ENCODE data around the gene AMDHD2.
"Not testable (repeated sequence)": the region's sequence is repeated elsewhere in the genome, so short reads cannot be mapped to it uniquely, and the experiment has no call there.

AMDHD2 gene

DNA sequence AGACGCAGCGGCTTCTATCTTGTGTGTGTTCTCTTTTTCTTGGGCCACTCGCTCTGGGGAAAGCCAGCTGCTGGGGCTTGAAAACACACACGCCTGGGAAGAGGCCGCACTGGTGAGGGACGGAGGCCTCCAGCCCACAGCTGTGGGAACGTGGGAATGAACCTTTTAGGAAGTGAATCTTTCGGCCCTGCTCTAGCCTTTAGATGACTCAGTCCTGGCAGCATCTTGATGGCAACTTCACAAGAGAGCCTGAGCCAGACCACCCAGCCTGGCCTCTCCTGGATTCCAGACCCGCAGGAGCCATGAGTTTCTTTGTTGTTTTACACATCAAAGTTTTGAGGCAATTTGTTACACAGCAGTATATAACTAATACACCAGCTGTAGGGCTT is 15.4 kb downstream of the AMDHD2 start:
- H3K4me3 ChIP-seq (ENCODE audit: low read depth, low read length), result no peak overlapping the region
- peak; percentile 69 for DNase-seq (ENCODE audit: low read depth, low spot score)
- TF ChIP-seq CTCF (IDR thresholded peaks at IDR 0.05; ENCODE audit: low read depth, low read length), result no peak
- in situ Hi-C loops (cut with HindIII; ENCODE audit: low sequenced_read_pairs), result no loop called here

GRCh38 chr16:2537451-2538379 is 17.5 kb downstream of the AMDHD2 start, which contains the start of gene PDPK1:
Gene PDPK1 (plus strand): TSS chr16:2538021. CDS start chr16:2538113, 92 bp downstream.
- peak within 1 kb of the TSS; percentile 72 for H3K4me3 ChIP-seq (ENCODE audit: low read depth, low read length)
- in situ Hi-C loops (cut with HindIII; ENCODE audit: low sequenced_read_pairs), result no loop called here

GRCh38 chr16:2539192-2539844 is 19.1 kb downstream of the AMDHD2 start:
- H3K4me3 ChIP-seq (ENCODE audit: low read depth, low read length); DNase-seq (ENCODE audit: low read depth, low spot score); in situ Hi-C loops (cut with HindIII; ENCODE audit: low sequenced_read_pairs): not testable (repeated sequence)

More at GRCh38 chr16:2537451-2538379, 17.5 kb downstream of the AMDHD2 start, which contains the start of gene PDPK1:
- TF ChIP-seq CTCF (IDR thresholded peaks at IDR 0.05; ENCODE audit: low read depth, low read length), result no peak
- DNase-seq (ENCODE audit: low read depth, low spot score), result peak; percentile 95

DNA sequence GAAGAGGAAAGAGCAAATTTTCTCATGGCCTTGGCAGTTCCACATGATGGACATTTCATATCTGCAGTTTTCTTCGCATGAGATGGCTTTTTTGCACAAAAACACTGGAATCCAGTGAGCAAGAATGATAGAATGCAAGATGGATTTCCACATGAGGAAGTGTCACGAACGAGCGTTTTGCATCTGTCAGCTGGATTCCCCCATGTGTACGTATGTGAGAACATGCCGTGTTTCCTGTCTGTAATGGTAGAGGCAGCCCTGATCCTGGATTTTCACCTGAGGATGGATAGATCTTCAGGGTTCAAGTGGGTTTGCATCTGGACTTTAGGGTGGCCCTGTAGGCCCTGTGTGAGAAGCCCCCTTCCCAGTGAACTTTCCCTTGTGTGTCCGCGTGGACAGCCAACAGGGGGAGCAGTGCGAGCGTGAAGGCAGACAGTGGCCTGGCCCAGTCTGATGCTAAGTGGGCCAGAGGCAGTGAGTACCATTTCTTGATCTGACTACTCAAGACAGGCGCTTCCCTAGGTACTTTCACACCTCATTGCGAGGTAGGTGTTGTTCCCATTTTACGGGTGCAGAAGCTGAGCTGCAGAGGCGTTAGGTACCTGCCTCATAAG is 19.8 kb downstream of the AMDHD2 start:
- in situ Hi-C loops (cut with HindIII; ENCODE audit: low sequenced_read_pairs); DNase-seq (ENCODE audit: low read depth, low spot score); H3K4me3 ChIP-seq (ENCODE audit: low read depth, low read length): not testable (repeated sequence)
- peak; percentile 43 for TF ChIP-seq CTCF (IDR thresholded peaks at IDR 0.05; ENCODE audit: low read depth, low read length)

- in situ Hi-C loops (cut with HindIII; ENCODE audit: low sequenced_read_pairs); H3K4me3 ChIP-seq (ENCODE audit: low read depth, low read length); DNase-seq (ENCODE audit: low read depth, low spot score): not testable (repeated sequence)
Measured at GRCh38 chr16:2540912-2541311, 20.7 kb downstream of the AMDHD2 start.

- H3K4me3 ChIP-seq (ENCODE audit: low read depth, low read length); in situ Hi-C loops (cut with HindIII; ENCODE audit: low sequenced_read_pairs); DNase-seq (ENCODE audit: low read depth, low spot score): not testable (repeated sequence)
Measured at GRCh38 chr16:2541409-2541808, 21.2 kb downstream of the AMDHD2 start.

DNA sequence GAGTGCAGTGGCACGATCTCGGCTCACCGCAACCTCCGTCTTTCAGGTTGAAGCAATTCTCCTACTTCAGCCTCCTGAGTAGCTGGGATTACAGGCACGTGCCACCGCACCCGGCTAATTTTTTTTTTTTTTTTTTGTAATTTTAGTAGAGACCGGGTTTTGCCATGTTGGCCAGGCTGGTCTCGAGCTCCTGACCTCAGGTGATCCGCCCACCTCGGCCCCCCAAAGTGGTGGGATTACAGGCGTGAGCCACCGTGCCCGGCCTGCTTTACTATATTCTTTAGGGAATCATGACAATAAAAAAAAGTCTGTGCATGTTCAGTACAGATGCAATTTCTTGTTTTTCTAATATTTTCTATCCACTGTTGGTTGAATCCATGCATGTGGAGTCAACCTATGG is 23.6 kb downstream of the AMDHD2 start:
- in situ Hi-C loops (cut with HindIII; ENCODE audit: low sequenced_read_pairs); H3K4me3 ChIP-seq (ENCODE audit: low read depth, low read length); DNase-seq (ENCODE audit: low read depth, low spot score): not testable (repeated sequence)

DNA sequence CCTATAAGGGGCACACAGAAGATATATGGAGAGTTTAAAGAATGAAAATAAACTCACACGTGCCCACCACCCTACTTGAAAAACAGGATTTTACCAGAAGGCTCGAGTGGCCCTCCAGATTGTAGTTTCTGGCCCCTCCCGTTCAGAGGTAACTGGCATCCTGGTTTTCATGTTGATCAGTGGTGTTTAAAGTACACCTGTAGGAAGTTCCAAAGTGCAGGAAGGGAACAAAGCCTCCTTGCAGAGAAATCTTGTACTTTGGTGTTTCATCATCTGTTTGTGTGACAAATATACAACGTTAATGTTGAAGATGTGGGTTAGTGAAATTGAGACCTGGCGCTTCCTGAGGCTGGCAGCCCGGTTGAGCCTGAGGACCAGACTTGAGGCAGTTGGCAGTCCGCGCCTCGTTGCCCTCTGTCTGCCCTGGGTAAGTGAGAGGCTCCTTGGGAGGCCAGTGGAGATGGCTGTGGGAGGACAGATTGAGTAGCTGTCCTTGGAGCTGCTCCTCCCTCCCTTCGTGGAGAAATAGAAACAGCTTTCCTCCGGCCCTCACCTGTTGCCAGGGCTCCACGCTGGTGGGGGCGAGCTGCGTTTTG is 30.2 kb downstream of the AMDHD2 start:
- in situ Hi-C loops (cut with HindIII; ENCODE audit: low sequenced_read_pairs); H3K4me3 ChIP-seq (ENCODE audit: low read depth, low read length); DNase-seq (ENCODE audit: low read depth, low spot score): not testable (repeated sequence)
